ENCODE data around the gene SCTR.

DNA sequence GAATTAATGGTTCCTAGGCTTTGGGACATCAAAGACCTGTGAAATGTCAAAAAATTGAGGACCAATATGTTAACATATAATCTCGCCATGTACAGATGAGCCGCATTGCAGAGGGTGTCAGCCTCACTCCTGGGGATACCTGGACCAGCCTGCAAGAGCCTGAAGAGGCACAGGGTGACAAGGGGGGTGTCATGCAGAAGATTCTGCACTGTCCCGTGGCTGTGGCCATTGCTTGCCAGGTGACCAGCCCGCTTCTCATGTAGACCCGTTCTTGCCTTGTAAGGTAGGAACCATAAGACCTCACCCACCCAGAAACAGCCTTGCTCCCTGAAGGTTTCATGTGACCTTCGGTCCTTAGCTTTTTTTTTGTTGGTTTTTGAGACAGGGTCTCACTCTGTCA lies 55.2 kb downstream of the SCTR start:
- TF ChIP-seq, protein P1, sequence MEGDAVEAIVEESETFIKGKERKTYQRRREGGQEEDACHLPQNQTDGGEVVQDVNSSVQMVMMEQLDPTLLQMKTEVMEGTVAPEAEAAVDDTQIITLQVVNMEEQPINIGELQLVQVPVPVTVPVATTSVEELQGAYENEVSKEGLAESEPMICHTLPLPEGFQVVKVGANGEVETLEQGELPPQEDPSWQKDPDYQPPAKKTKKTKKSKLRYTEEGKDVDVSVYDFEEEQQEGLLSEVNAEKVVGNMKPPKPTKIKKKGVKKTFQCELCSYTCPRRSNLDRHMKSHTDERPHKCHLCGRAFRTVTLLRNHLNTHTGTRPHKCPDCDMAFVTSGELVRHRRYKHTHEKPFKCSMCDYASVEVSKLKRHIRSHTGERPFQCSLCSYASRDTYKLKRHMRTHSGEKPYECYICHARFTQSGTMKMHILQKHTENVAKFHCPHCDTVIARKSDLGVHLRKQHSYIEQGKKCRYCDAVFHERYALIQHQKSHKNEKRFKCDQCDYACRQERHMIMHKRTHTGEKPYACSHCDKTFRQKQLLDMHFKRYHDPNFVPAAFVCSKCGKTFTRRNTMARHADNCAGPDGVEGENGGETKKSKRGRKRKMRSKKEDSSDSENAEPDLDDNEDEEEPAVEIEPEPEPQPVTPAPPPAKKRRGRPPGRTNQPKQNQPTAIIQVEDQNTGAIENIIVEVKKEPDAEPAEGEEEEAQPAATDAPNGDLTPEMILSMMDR (IDR thresholded peaks at IDR 0.05; ENCODE audit: low read depth, low read length), result no peak
- no peak for TF ChIP-seq POLR2A (IDR thresholded peaks at IDR 0.05; ENCODE audit: extremely low read depth, insufficient read length)
